ENCODE measurements around the gene BATF.

The BATF gene

DNA sequence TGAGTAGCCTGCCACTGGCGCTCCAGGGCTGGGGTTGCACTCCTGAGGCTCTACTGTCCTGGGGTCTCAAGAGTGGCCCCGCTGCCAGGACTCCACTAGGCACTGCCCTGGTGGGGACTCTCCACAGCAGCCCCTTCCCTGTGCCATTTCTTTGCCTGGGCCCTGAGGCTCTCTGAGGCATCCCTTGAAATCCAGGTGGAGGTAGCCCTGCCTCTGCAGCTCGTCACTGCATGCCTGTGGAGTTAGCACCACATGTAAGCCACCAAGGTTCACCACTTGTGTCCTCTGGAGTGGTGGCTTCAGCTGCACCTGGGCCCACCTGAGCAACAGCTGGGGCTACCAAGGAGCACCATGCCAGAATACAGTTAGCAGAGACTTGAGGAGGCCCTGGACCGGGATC, 39.9 kb upstream of the BATF start:
- Histone ChIP-seq H3K27ac (no peak overlapping the region), H3K4me3 (ENCODE audit: low read depth, low read length) (no peak overlapping the region), H3K4me2 (ENCODE audit: low read length) (no peak overlapping the region), H3K9me3 (ENCODE audit: control insufficient read depth, low read length) (no peaks in the 10 kb centered on the region), H2AFZ (no peak overlapping the region), H3K9ac (no peak overlapping the region), H3K36me3 (ENCODE audit: control insufficient read depth, insufficient read depth, low read length) (no peaks in the 10 kb centered on the region), H3K79me2 (no peaks in the 10 kb centered on the region), H3K27me3 (ENCODE audit: control insufficient read depth, insufficient read depth, low read length) (no peaks in the 10 kb centered on the region), H3K4me1 (no peaks in the 10 kb centered on the region)
- TF ChIP-seq, protein P1, sequence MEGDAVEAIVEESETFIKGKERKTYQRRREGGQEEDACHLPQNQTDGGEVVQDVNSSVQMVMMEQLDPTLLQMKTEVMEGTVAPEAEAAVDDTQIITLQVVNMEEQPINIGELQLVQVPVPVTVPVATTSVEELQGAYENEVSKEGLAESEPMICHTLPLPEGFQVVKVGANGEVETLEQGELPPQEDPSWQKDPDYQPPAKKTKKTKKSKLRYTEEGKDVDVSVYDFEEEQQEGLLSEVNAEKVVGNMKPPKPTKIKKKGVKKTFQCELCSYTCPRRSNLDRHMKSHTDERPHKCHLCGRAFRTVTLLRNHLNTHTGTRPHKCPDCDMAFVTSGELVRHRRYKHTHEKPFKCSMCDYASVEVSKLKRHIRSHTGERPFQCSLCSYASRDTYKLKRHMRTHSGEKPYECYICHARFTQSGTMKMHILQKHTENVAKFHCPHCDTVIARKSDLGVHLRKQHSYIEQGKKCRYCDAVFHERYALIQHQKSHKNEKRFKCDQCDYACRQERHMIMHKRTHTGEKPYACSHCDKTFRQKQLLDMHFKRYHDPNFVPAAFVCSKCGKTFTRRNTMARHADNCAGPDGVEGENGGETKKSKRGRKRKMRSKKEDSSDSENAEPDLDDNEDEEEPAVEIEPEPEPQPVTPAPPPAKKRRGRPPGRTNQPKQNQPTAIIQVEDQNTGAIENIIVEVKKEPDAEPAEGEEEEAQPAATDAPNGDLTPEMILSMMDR (IDR thresholded peaks at IDR 0.05): no peak

DNA sequence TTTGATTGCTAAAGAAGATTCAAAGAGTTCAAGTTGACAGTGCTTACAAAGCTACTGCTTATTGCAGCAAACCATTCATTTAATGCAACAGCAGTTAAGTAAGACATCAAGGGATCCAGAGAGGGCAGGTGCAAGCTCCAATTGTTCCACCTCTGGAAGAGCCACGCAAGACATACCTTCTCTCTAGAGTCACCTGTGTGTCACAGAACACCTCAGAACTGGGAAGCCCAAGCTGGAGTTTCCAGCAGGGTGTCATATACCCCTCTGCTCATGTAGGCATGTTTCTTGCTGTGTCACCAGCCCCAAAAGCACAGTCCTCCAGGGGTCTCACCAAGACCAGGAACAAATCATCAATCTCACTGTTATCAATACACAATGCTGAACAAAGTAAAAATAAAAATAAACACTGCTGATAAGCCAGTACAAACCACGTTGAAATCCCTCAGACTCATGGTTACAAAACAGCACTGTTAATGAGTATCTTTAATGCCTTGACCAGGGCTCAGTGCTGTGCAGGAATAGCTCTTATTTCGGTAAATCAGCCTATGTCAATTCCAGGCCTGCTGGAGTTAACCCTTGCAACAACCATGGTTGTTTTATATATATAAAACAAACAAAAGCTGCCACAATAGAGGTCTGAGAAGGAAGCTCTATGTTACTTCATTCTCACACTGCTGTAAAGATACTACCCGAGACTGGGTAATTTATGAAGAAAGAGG, 37.4 kb upstream of the BATF start:
- H3K36me3 ChIP-seq (ENCODE audit: control insufficient read depth, insufficient read depth, low read length): no peaks in the 10 kb centered on the region
- TF ChIP-seq, protein P1 (IDR thresholded peaks at IDR 0.05): no peak
- no peaks in the 10 kb centered on the region for H3K79me2 ChIP-seq
- no peak overlapping the region for H3K4me2 ChIP-seq (ENCODE audit: low read length)
- H3K9me3 ChIP-seq (ENCODE audit: control insufficient read depth, low read length): no peaks in the 10 kb centered on the region
- H2AFZ ChIP-seq: no peak overlapping the region
- H3K9ac ChIP-seq: no peak overlapping the region
- H3K27ac ChIP-seq: no peak overlapping the region
- no peaks in the 10 kb centered on the region for H3K27me3 ChIP-seq (ENCODE audit: control insufficient read depth, insufficient read depth, low read length)
- H3K4me1 ChIP-seq: no peaks in the 10 kb centered on the region
- H3K4me3 ChIP-seq (ENCODE audit: low read depth, low read length): no peak overlapping the region

DNA sequence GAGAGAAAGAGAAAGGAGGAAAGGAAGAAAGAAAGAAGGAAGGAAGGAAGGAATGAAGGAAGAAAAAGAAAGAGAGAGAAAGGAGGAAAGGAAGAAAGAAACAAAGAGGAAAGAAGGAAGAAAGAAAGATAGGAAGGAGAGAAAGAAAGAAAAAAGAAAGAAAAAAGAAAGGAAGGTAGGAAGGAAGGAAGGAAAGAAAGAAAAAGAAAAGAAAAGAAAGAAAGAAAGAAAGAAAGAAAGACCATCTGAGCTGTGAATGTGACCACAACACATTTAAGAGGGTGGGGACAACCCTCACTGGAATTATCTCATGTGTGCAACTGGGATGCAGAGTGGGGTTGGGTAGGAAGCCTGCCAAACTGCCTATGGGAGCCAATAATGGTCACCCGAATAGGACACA, 36.0 kb upstream of the BATF start:
- Histone ChIP-seq H3K27ac (no peak overlapping the region), H3K27me3 (ENCODE audit: control insufficient read depth, insufficient read depth, low read length) (no peaks in the 10 kb centered on the region), H2AFZ (no peak overlapping the region), H3K9ac (no peak overlapping the region), H3K36me3 (ENCODE audit: control insufficient read depth, insufficient read depth, low read length) (no peaks in the 10 kb centered on the region), H3K4me1 (no peaks in the 10 kb centered on the region), H3K4me3 (ENCODE audit: low read depth, low read length) (no peak overlapping the region), H3K79me2 (no peaks in the 10 kb centered on the region), H3K9me3 (ENCODE audit: control insufficient read depth, low read length) (no peaks in the 10 kb centered on the region), H3K4me2 (ENCODE audit: low read length) (no peak overlapping the region)
- TF ChIP-seq, protein P1 (IDR thresholded peaks at IDR 0.05): no peak

DNA sequence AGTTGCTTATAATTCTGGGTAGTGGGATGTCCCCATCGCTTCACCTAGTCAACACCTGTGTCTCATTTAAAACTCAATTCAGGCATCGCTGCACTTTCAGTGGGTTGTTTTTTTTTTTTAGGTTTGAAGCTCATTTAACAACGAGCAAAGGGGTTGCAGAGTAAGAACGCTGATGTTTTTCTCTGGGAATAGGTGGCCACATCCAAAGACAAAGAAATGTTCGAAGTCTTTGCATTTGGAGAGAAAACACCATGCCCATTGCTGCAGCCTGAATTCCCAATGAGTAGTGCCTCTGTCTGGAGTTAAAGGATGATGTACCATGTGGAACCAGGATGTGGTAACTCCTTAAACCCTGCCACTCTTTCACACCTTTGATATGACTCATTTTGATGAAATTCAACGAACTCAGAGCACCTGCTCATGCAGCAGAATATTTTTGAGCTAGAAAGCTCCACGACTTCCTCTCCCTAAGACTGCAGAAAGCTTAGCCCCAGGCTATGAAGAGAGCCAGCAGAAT, 35.1 kb upstream of the BATF start:
- Histone ChIP-seq H3K9ac (no peak overlapping the region), H3K4me1 (no peaks in the 10 kb centered on the region), H3K4me3 (ENCODE audit: low read depth, low read length) (no peak overlapping the region), H3K36me3 (ENCODE audit: control insufficient read depth, insufficient read depth, low read length) (no peaks in the 10 kb centered on the region), H3K27me3 (ENCODE audit: control insufficient read depth, insufficient read depth, low read length) (no peaks in the 10 kb centered on the region), H3K79me2 (no peaks in the 10 kb centered on the region), H3K27ac (no peak overlapping the region), H3K9me3 (ENCODE audit: control insufficient read depth, low read length) (no peaks in the 10 kb centered on the region), H3K4me2 (ENCODE audit: low read length) (no peak overlapping the region), H2AFZ (no peak overlapping the region)
- TF ChIP-seq, protein P1 (IDR thresholded peaks at IDR 0.05): no peak

DNA sequence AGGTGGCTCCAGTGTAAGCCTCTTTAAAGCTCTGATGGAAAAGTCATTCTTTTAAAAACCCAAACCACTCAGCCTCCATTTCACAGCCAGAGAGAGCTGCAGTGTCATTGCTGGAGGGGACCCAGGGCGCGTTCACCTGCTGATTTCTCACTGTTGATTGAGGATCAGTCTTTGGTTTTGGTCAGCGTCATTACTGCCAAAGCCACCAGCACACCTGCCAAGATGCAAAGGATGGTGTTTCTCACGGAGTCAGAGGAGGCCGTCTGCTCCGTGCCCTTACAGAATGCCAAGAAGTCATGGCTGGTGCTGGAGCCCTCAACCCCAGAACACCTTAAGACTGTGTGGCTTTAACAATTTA, 32.8 kb upstream of the BATF start:
- Histone ChIP-seq H3K27me3 (ENCODE audit: control insufficient read depth, insufficient read depth, low read length) (no peaks in the 10 kb centered on the region), H3K9me3 (ENCODE audit: control insufficient read depth, low read length) (no peaks in the 10 kb centered on the region), H3K9ac (no peak overlapping the region), H3K4me3 (ENCODE audit: low read depth, low read length) (no peak overlapping the region), H3K4me2 (ENCODE audit: low read length) (no peak overlapping the region), H2AFZ (peak overlapping the region; percentile 36), H3K36me3 (ENCODE audit: control insufficient read depth, insufficient read depth, low read length) (no peaks in the 10 kb centered on the region), H3K27ac (no peak overlapping the region), H3K79me2 (no peaks in the 10 kb centered on the region), H3K4me1 (peaks cover under 1% of the 10 kb centered on the region)
- TF ChIP-seq, protein P1 (IDR thresholded peaks at IDR 0.05): no peak

All from parathyroid adenoma (tissue), 2 donors.